ENCODE measurements around the gene DPPA5. TPM values are rescaled to one million over a fixed set of nuclear protein-coding genes. Genes with fewer than 3 reads are reported as not detected.
"Not testable (repeated sequence)": the region's sequence is repeated elsewhere in the genome, so short reads cannot be mapped to it uniquely, and the experiment has no call there.

DPPA5 gene, protein sequence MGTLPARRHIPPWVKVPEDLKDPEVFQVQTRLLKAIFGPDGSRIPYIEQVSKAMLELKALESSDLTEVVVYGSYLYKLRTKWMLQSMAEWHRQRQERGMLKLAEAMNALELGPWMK
- total RNA-seq: not detected in 2 replicates

GRCh38 chr6:73353636-73354593, at the start of gene DPPA5:
DPPA5 (minus strand) TSS chr6:73354276; CDS start chr6:73354225, 51 bp downstream.
- no peak for DNase-seq (ENCODE audit: low read depth in 2 of 2)

GRCh38 chr6:73400656-73401055, 46.6 kb upstream of the DPPA5 start:
- no peak for DNase-seq (ENCODE audit: low read depth in 2 of 2)

DNA sequence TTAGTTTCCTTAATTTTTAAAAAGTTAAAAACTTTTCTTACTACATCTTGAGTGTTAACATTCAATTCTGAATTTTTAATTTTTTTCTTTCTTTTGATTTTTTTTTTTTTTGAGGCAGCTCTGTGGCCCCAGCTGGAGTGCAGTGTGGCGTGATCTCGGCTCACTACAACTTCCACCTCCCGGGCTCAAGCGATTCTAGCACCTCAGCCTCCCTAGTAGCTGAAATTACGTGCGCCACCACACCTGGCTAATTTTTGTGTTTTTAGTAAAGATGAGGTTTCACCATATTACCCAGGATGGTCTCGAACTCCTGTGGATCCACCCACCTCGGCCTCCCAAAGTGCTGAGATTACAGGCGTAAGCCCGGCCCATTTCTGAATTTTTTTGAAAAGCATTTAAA, 41.8 kb upstream of the DPPA5 start:
- no peak for DNase-seq (ENCODE audit: low read depth in 2 of 2)

GRCh38 chr6:73394577-73395354, 40.7 kb upstream of the DPPA5 start, which contains the start of gene DDX43:
DDX43 (plus strand) TSS chr6:73394828; CDS start chr6:73394906, 78 bp downstream.
- DNase-seq (ENCODE audit: low read depth in 2 of 2): peak; percentile 17 to 90

DNA sequence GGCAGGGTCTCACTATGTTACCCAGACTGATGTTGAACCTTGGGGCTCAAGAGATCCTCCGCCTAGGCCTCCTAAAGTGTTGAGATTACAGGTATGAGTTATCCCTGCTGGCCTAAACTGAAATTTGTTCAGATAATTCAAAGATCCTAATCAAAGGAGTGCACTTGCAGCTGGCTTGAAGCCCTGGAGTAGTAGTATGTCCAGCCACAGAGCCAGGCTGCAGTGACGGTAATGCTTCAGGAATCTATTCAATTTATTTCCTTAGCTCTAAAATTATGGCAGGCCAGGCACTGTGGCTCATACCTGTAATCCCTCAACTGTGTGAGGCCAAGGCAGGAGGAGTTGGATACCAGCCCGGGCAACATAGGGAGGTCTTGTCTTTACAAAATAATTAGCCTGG, 39.2 kb upstream of the DPPA5 start:
- no peak for DNase-seq (ENCODE audit: low read depth in 2 of 2)

DNA sequence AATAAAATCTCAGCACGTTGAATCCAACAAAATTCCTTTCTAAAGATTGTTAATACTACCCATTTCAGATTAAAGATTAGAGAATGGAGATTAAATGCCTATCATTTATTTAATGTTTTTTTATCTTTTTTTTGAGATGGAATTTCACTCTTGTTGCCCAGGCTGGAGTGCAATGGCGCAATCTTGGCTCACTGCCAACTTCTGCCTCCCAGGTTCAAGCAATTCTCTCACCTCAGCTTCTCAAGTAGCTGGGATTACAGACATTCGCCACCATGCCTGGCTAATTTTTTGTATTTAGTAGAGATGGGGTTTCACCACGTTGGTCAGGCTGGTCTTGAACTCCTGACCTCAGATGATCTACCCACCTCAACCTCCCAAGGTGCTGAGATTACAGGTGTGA, 38.1 kb upstream of the DPPA5 start:
- not testable (repeated sequence) for DNase-seq (ENCODE audit: low read depth in 2 of 2)

GRCh38 chr6:73391675-73392074, 37.6 kb upstream of the DPPA5 start:
- DNase-seq (ENCODE audit: low read depth in 2 of 2): peak in 1 of 2 donors; percentile 11

DNA sequence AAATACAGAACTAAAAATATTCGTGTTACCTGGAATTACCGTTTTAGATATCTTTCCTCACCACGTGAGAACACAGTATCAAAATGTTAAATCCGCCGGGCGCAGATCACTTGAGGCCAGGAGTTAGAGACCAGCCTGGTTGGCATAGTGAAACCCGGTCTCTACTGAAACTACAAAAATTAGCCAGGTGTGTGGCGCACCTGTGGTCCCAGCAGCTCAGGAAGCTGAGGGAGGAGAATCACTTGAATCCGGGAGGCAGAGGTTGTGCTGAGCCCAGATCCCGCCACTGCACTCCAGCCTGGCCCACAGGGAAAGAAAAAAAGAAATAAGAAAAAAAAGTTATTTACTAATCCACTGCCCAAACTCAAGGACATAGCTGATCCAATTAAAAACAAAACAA, 35.8 kb upstream of the DPPA5 start:
- no peak for DNase-seq (ENCODE audit: low read depth in 2 of 2)

DNA sequence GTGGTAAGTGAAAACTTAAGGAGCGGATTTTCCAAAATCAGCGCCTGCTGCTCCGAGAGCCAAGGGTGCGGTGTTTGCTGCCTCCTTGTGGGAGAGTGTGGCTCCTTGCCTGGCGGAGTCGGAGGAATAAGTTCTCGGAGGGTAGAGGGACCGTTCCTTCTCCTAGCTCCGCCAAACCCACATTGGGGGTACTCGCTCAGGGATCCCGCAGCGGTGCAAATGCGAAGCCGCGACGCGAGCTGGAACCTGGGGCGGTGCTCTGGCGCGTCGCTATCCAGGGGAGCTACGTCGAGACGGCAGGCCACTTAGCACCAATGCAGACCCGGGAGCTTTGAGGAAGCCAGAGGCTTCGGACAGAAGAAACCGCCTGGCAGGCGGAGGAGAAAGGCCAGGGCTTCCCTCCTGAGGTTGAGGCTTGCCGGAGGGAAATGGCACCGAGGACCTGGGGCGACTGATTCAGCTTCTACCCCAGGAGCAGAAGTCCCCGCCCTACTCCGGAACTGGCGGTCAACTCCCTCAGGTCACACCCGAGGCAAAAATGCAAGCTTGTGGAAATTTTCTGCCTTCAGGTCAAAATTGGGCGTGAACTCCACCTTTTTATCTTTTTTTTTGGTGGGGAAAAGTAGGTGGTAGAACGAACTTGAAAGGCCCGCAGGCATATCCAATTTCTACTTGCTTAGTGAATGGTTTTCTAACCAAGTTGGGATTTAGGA, 34.9 kb upstream of the DPPA5 start:
- DNase-seq (ENCODE audit: low read depth in 2 of 2): peak; percentile 11 to 53

GRCh38 chr6:73388433-73388799, 34.3 kb upstream of the DPPA5 start:
- no peak for DNase-seq (ENCODE audit: low read depth in 2 of 2)

DNA sequence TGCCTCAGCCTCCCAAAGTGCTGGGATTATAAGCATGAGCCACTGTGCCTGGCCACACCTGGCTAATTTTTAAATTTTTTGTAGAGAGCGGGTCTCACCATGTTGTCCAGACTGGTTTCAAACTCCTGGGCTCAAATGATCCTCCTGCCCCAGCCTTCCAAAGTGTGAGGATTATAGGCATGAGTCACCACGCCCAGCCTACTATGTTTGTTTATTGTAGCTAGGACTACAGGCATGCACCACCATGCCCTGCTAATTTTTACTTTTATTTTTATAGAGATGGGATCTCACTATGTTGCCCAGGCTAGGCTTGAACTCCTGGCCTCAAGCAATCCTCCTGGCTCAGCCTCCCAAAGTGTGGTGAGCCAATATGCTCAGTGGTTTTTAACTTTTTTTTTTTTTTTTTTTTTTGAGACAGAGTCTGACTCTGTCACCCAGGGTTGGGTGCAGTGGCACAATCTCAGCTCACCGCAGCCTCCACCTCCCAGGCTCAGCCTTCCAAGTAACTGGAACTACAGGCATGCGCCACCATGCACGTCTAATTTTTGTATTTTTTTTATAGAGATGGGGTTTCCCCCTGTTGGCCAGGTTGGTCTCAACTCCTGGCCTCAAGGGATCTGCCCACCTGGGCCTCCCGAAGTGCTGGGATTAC, 28.5 kb upstream of the DPPA5 start:
- DNase-seq (ENCODE audit: low read depth in 2 of 2): no peak

GRCh38 chr6:73381531-73381930, 27.5 kb upstream of the DPPA5 start:
- not testable (repeated sequence) for DNase-seq (ENCODE audit: low read depth in 2 of 2)

- DNase-seq (ENCODE audit: low read depth in 2 of 2): no peak
These were observed 23.1 kb upstream of the DPPA5 start for GRCh38 chr6:73377225-73377624.

DNA sequence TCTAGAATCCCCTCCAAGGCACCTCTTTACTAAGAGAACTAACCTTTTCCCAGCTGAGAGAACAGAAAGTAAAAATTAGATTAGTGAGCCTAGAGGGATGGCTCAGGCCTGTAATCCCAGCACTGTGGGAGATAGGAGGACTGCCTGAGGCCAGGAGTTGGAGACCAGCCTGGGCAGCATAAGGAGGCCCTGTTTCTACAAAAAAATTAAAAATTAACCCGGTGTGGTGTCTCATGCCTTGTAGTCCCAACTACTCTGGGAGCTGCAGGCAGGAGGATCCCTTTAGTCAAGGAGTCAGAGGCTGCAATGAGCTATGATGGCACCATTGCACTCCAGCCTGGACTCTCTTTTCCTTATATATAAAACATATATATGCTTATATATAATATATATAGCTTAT, 21.1 kb upstream of the DPPA5 start:
- no peak for DNase-seq (ENCODE audit: low read depth in 2 of 2)

GRCh38 chr6:73372516-73372915, 18.4 kb upstream of the DPPA5 start:
- no peak for DNase-seq (ENCODE audit: low read depth in 2 of 2)

- DNase-seq (ENCODE audit: low read depth in 2 of 2): no peak
These were observed 17.9 kb upstream of the DPPA5 start for GRCh38 chr6:73371984-73372383.

DNA sequence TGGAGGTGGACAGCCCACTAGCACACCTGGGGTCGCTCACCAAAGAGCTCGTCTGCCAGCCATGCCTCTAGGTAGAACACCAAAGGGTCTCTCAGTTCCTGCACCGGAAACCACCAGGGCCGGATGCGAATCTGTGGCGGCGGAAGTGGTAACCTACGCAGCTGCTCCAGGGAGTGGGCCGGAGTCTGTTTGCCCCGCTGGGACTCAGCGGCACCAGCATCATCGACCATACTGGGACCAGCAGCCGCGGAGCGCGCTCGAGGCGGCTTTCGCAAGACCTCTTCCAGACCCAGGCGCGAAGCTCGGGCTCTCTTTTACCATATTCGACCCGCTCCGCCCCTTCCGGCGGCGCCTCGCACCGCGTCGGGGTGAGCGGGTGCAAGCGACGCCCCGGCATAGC, 15.5 kb upstream of the DPPA5 start, which contains the start of gene OOEP:
Gene OOEP, minus strand, starts transcription at position 335 of the 400 bp plus-strand sequence. Its CDS starts 105 bp downstream, at position 230.
- no peak for DNase-seq (ENCODE audit: low read depth in 2 of 2)

DNA sequence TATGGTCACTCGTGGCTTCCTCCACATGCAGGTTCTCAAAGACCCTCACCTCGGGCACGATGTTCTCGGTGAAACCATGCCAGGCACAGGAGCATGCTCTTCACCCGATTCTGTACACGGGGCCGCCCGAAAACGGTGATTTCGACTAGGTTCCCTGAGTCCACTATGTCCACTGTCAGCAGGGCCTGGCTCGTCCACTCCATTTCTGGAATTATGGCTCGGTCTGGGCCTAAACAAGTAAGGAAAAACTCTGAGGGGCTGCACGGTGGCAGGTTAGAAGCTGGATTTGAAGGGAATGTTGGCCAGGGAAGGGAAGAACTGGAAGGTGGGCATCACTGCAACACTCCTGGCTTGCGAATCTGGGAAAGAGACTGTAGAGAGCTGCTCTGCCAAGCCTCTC, 15.1 kb upstream of the DPPA5 start:
- DNase-seq (ENCODE audit: low read depth in 2 of 2): no peak

- no peak for DNase-seq (ENCODE audit: low read depth in 2 of 2)
These were observed 14.6 kb upstream of the DPPA5 start for GRCh38 chr6:73368675-73369074.

DNA sequence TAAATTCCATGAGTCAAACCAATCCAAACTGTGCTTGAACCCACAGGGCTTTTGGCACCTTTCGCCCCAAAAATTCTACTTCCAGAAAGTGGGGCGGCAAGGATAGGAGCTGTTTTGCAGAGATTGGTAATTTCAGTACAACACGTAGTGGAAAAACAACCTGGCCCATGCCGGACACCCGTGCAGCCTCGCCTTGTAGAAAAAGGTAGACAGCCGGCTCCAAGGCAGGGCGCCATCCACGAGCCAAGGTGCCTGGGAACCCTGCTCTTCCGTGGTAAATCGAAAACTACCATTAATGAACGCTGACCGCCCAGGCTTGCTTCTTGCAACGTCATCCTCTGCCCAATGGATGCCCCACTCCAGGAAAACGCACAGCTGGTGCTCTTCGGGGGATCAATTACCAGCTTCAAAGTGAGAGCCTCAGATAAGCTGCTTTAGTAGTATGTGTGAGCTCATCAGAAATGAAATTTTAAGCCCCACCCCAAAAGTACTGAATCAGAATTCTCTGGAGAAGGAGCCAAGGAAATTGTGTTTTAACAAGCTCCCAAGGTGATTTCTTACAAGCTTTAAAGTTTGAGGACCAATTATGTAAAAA, 13.8 kb upstream of the DPPA5 start:
- DNase-seq (ENCODE audit: low read depth in 2 of 2): no peak

Data from lung microvascular endothelial cell (primary cell).